HepG2 (cell line): ENCODE results near the gene SPATC1L. TPM values are rescaled to one million over a fixed set of nuclear protein-coding genes. Genes with fewer than 3 reads are reported as not detected.

Experiments
- ATAC-seq: fragments of 200-7000 bp; cut with Tn5 transposase; 3 replicates; pipeline ENCODE4 v1.9.1; 2020; ENCODE audit warnings: mild to moderate bottlenecking, moderate library complexity
- BruUV-seq: library from RNA; stranded (reverse); fragments of 400-500 nt; replicated peaks from 2 replicates; lab custom pipeline; 2021; lab: Mats Ljungman, UMichigan
- CTCF ChIA-PET: fragments of 300-600 bp; formaldehyde crosslinking; extraction: SDS; loops from one replicate; lab custom pipeline; 2021; ENCODE audit warnings: low total read pairs, inconsistent platforms, low intra/inter-chr PET ratio; lab: Yijun Ruan, JAX
- POLR2A ChIA-PET: fragments of 350-600 bp; sonication (Branson Sonifier 250); formaldehyde crosslinking; loops from one replicate; lab custom pipeline; 2020; ENCODE audit warnings: antibody characterized with exemption, inconsistent platforms; lab: Yijun Ruan, JAX
- DNase-seq: peaks from one replicate; pipeline ENCODE4 v3.0.0-alpha.2; 2015; ENCODE audit warnings: low spot score
- FAIRE-seq: peaks from 3 replicates; lab custom pipeline; 2011; peaks lifted over from hg19 to GRCh38; lab: Jason Lieb, UNC
- H2AFZ ChIP-seq: one replicate; pipeline ENCODE4 v1.6.1; 2011; ENCODE audit warnings: low read length, inconsistent platforms
- H3K27ac ChIP-seq: fragments of 300-600 bp; 3 replicates; pipeline ENCODE4 v1.8.0; 2011; ENCODE audit warnings: mixed run types, mild to moderate bottlenecking, mixed read lengths, low read length, inconsistent platforms; ENCODE audit not compliant: insufficient read depth; ENCODE audit errors: extremely low read length
- H3K27me3 ChIP-seq, 2 experiments: fragments of 200-600 bp in 1 of 2; 2 replicates in 1 of 2; 3 replicates in 1 of 2; pipeline versions ENCODE4 v1.6.0 to v1.8.0; 2011; ENCODE audit warnings: low read length in 2 of 2, mild to moderate bottlenecking in 2 of 2, moderate library complexity in 2 of 2, inconsistent platforms in 1 of 2; ENCODE audit not compliant: insufficient read depth in 2 of 2, control insufficient read depth in 1 of 2
- H3K36me3 ChIP-seq, 2 experiments: fragments of 200-600 bp in 1 of 2; replicated peaks in 1 of 2; 2 replicates in 1 of 2; 3 replicates in 1 of 2; pipeline versions ENCODE4 v1.5.1 to v1.8.0; 2011; ENCODE audit warnings: low read length in 2 of 2, inconsistent platforms in 1 of 2; ENCODE audit not compliant: insufficient read depth in 2 of 2, control insufficient read depth in 1 of 2
- H3K4me1 ChIP-seq: 2 replicates; pipeline ENCODE4 v1.5.1; 2012; ENCODE audit warnings: low read length, inconsistent platforms; ENCODE audit not compliant: insufficient read depth
- H3K4me2 ChIP-seq: 2 replicates; pipeline ENCODE4 v1.6.0; 2011; ENCODE audit warnings: low read depth, low read length, inconsistent platforms
- H3K4me3 ChIP-seq, 3 experiments: fragments of 200-600 bp in 1 of 3; sonication (generic), shearing (Covaris generic) in 1 of 3; replicated peaks in 1 of 3; 2 replicates each; pipeline ENCODE4 v1.5.1; 2011 to 2016; ENCODE audit warnings: low read length in 3 of 3, inconsistent platforms in 2 of 3, low read depth in 2 of 3, mild to moderate bottlenecking in 2 of 3, control low read depth in 1 of 3, mixed read lengths in 1 of 3; ENCODE audit not compliant: insufficient read depth in 1 of 3
- H3K79me2 ChIP-seq: one replicate; pipeline ENCODE4 v1.6.1; 2011; ENCODE audit warnings: low read length, inconsistent platforms; ENCODE audit not compliant: insufficient read depth
- H3K9ac ChIP-seq: 2 replicates; pipeline ENCODE4 v1.6.0; 2011; ENCODE audit warnings: mild to moderate bottlenecking, low read depth, low read length, inconsistent platforms; ENCODE audit not compliant: insufficient read depth
- H3K9me3 ChIP-seq: 2 replicates; pipeline ENCODE4 v1.5.1; 2012; ENCODE audit warnings: mild to moderate bottlenecking, low read length
- H4K20me1 ChIP-seq: 2 replicates; pipeline ENCODE4 v1.6.0; 2011; ENCODE audit warnings: inconsistent platforms, mild to moderate bottlenecking, low read length, moderate library complexity; ENCODE audit not compliant: insufficient read depth
- FUBP1 ChIP-seq: sonication (generic); formaldehyde crosslinking; IDR thresholded peaks from 2 replicates; pipeline ENCODE4 v1.5.1; 2020; ENCODE audit warnings: missing genetic modification reagents, mild to moderate bottlenecking, borderline replicate concordance
- HMG20A ChIP-seq: IDR thresholded peaks from 2 replicates; pipeline ENCODE4 v1.6.1; 2016; ENCODE audit warnings: borderline replicate concordance
- PAF1 ChIP-seq: IDR thresholded peaks from 2 replicates; pipeline ENCODE4 v1.6.1; 2016; ENCODE audit warnings: missing genetic modification reagents, missing compliant biosample characterization
- SAFB2 ChIP-seq: sonication (generic); formaldehyde crosslinking; IDR thresholded peaks from 2 replicates; pipeline ENCODE4 v1.5.1; 2020; ENCODE audit warnings: missing genetic modification reagents, low read depth, mild to moderate bottlenecking, borderline replicate concordance
- ZNF343 ChIP-seq: sonication (generic); formaldehyde crosslinking; IDR thresholded peaks from 2 replicates; pipeline ENCODE4 v1.4.0; 2020; ENCODE audit warnings: mild to moderate bottlenecking, missing genetic modification reagents
- WGBS: methylation state at CpG from one replicate; pipeline ENCODE4 v1.1.6; 2017; ENCODE audit warnings: low lambda C conversion rate; 5-methylcytosine and 5-hydroxymethylcytosine counted together
- in situ Hi-C: cut with HindIII; loops from 2 replicates; pipeline ENCODE4 v1.10.0; 2017; ENCODE audit warnings: low pct_unique_long_range_greater_than_20kb; ENCODE audit not compliant: extremely low pct_ligation_motif_present
- intact Hi-C: fragments of 100-400 bp; cut with micrococcal nuclease; formaldehyde crosslinking; loops from one replicate; pipeline ENCODE4 v1.10.0; 2022; ENCODE audit not compliant: unreplicated experiment
- polyA plus RNA-seq, 8 experiments: library from polyadenylated mRNA; depleted of rRNA in 3 of 8; stranded (reverse) in 7 of 8; unstranded in 1 of 8; fragments of >200 nt; fragmentation: Illumina TruSeq in 4 of 8; extraction: Trizol in 4 of 8; gene quantifications; 2 replicates each; pipeline versions ENCODE4 v1.2.1 to v1.2.3, GENCODE V29; 2011 to 2016; ENCODE audit warnings: low read depth in 4 of 8, missing spikeins in 1 of 8, mixed read lengths in 1 of 8; ENCODE audit not compliant: insufficient read depth in 1 of 8
- total RNA-seq, 5 experiments: library from RNA; depleted of rRNA; stranded (reverse); fragments of >200 nt; fragmentation: Illumina TruSeq; extraction: Trizol; gene quantifications; 2 replicates each; pipeline ENCODE4 v1.2.3, GENCODE V29; 2016; ENCODE audit warnings: low read depth in 1 of 5
- TF ChIP-seq, protein P1 (sequence below): sonication (generic); formaldehyde crosslinking; conservative IDR thresholded peaks from 2 replicates; pipeline ENCODE4 v1.4.0; 2020; ENCODE audit warnings: mild to moderate bottlenecking, missing genetic modification reagents, moderate library complexity

SPATC1L gene
- total and polyA plus RNA-seq, 2 of the 13 experiments (the other 11 are each of a cell fraction or from before 2014, with no cell fraction given) = 1.4 to 3.3 TPM

GRCh38 chr21:46203203-46203600 lies 18.9 kb upstream of the SPATC1L start:
- no peak overlapping the region for H3K4me2 ChIP-seq
- no peaks in the 10 kb centered on the region for H3K4me1 ChIP-seq
- in situ Hi-C loops = no loop called here
- H3K9me3 ChIP-seq = no peaks in the 10 kb centered on the region
- 0 out of 2 replicates have a peak, but pooled peaks cover 2% of the 10 kb centered on the region for H4K20me1 ChIP-seq
- BruUV-seq = no TSS peak
- no peak for TF ChIP-seq ZNF343 (CRISPR knock-in tag)
- TF ChIP-seq, protein P1, sequence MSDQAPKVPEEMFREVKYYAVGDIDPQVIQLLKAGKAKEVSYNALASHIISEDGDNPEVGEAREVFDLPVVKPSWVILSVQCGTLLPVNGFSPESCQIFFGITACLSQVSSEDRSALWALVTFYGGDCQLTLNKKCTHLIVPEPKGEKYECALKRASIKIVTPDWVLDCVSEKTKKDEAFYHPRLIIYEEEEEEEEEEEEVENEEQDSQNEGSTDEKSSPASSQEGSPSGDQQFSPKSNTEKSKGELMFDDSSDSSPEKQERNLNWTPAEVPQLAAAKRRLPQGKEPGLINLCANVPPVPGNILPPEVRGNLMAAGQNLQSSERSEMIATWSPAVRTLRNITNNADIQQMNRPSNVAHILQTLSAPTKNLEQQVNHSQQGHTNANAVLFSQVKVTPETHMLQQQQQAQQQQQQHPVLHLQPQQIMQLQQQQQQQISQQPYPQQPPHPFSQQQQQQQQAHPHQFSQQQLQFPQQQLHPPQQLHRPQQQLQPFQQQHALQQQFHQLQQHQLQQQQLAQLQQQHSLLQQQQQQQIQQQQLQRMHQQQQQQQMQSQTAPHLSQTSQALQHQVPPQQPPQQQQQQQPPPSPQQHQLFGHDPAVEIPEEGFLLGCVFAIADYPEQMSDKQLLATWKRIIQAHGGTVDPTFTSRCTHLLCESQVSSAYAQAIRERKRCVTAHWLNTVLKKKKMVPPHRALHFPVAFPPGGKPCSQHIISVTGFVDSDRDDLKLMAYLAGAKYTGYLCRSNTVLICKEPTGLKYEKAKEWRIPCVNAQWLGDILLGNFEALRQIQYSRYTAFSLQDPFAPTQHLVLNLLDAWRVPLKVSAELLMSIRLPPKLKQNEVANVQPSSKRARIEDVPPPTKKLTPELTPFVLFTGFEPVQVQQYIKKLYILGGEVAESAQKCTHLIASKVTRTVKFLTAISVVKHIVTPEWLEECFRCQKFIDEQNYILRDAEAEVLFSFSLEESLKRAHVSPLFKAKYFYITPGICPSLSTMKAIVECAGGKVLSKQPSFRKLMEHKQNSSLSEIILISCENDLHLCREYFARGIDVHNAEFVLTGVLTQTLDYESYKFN (CRISPR knock-in tag) = no peak
- TF ChIP-seq PAF1 (CRISPR knock-in tag) = no peak
- TF ChIP-seq FUBP1 (CRISPR knock-in tag) = no peak
- TF ChIP-seq SAFB2 (CRISPR knock-in tag) = no peak
- TF ChIP-seq HMG20A (CRISPR knock-in tag) = no peak
- H3K4me3 ChIP-seq = no peak overlapping the region
- intact Hi-C loops = no loop called here
- H3K27ac ChIP-seq = no peak overlapping the region
- 93% methylated on average over 8 of the region's 8 CpGs for WGBS
- no peak for DNase-seq
- no peaks in the 10 kb centered on the region for H3K27me3 ChIP-seq
- no peaks in the 10 kb centered on the region for H3K79me2 ChIP-seq
- CTCF ChIA-PET = no interaction called here
- no peak for FAIRE-seq
- H3K9ac ChIP-seq = no peak overlapping the region
- POLR2A ChIA-PET = no interaction called here
- no peak overlapping the region for H2AFZ ChIP-seq
- H3K36me3 ChIP-seq = peaks cover 26 to 72% of the 10 kb centered on the region in 2 experiments
- ATAC-seq = no peak
